Measurements from ENCODE around the gene OGFOD3. TPM values are rescaled to one million over a fixed set of nuclear protein-coding genes. Genes with fewer than 3 reads are reported as not detected.
A peak's percentile ranks its signal among the peaks of the same experiment; 100 is the strongest.
"Not testable (repeated sequence)": the region's sequence is repeated elsewhere in the genome, so short reads cannot be mapped to it uniquely, and the experiment has no call there.

OGFOD3 gene
- total and polyA plus RNA-seq, 8 donors = 22.7 to 37.9 (median 27.3) TPM

GRCh38 chr17:82463925-82464566 is 45.7 kb upstream of the OGFOD3 start:
- no peak for TF ChIP-seq CTCF (IDR thresholded peaks at IDR 0.05)
- intact Hi-C loops (cut with DNase I) = no loop called here
- no peak for ATAC-seq
- Histone ChIP-seq H3K27me3 (no peaks in the 10 kb centered on the region), H3K36me3 (peaks cover 0 to 89% of the 10 kb centered on the region in 2 donors), H3K9me3 (no peaks in the 10 kb centered on the region), H3K4me1 (peaks cover 0 to 16% of the 10 kb centered on the region in 2 donors), H3K27ac (no peak overlapping the region), H3K4me3 (no peak overlapping the region)
- peak in 1 of 4 donors; percentile 8 for DNase-seq

- H3K4me1 ChIP-seq = peaks cover 0 to 16% of the 10 kb centered on the region in 2 donors
- intact Hi-C loops (cut with DNase I) = no loop called here
- ATAC-seq (no peak), DNase-seq (peak in 1 of 4 donors; percentile 41)
- peaks cover 0 to 83% of the 10 kb centered on the region in 2 donors for H3K36me3 ChIP-seq
- H3K27ac ChIP-seq = no peak overlapping the region
- H3K4me3 ChIP-seq = no peak overlapping the region
- no peaks in the 10 kb centered on the region for H3K27me3 ChIP-seq
- TF ChIP-seq CTCF (IDR thresholded peaks at IDR 0.05) = no peak
- H3K9me3 ChIP-seq = no peaks in the 10 kb centered on the region
Observed at GRCh38 chr17:82463391-82463790, 45.0 kb upstream of the OGFOD3 start.

GRCh38 chr17:82461827-82462524 is 43.6 kb upstream of the OGFOD3 start:
- no peaks in the 10 kb centered on the region for H3K27me3 ChIP-seq
- intact Hi-C loops (cut with DNase I) = no loop called here
- H3K36me3 ChIP-seq = peaks cover 0 to 71% of the 10 kb centered on the region in 2 donors
- H3K4me1 ChIP-seq = peaks cover 7 to 25% of the 10 kb centered on the region in 2 donors
- TF ChIP-seq CTCF (IDR thresholded peaks at IDR 0.05) = no peak
- no peak overlapping the region for H3K4me3 ChIP-seq
- DNase-seq = peak in 2 of 4 donors; percentile 57 to 65
- peak; percentile 33 for ATAC-seq
- no peaks in the 10 kb centered on the region for H3K9me3 ChIP-seq
- peak overlapping the region; percentile 17 to 41 for H3K27ac ChIP-seq

GRCh38 chr17:82459936-82460335 is 41.5 kb upstream of the OGFOD3 start:
- Histone ChIP-seq H3K36me3 (peaks cover 0 to 51% of the 10 kb centered on the region in 2 donors), H3K4me3 (peak overlapping the region in 1 of 2 donors; percentile 96)

GRCh38 chr17:82458885-82459424 is 40.6 kb upstream of the OGFOD3 start:
- peak; percentile 1 for ATAC-seq
- no peaks in the 10 kb centered on the region for H3K9me3 ChIP-seq
- intact Hi-C loops (cut with DNase I) = no loop called here
- H3K27me3 ChIP-seq = no peaks in the 10 kb centered on the region
- peak in 2 of 4 donors; percentile 50 to 86 for DNase-seq
- peaks cover 0 to 41% of the 10 kb centered on the region in 2 donors for H3K36me3 ChIP-seq
- H3K4me3 ChIP-seq = peak overlapping the region; percentile 90 to 96
- TF ChIP-seq CTCF (IDR thresholded peaks at IDR 0.05) = no peak
- H3K4me1 ChIP-seq = peaks cover 7 to 39% of the 10 kb centered on the region in 2 donors
- H3K27ac ChIP-seq = peak overlapping the region; percentile 100

More at GRCh38 chr17:82459936-82460335, 41.5 kb upstream of the OGFOD3 start:
- H3K9me3 ChIP-seq; H3K27ac ChIP-seq; intact Hi-C loops (cut with DNase I); H3K27me3 ChIP-seq; ATAC-seq: not testable (repeated sequence)
- peak in 1 of 4 donors; percentile 18 for DNase-seq
- H3K4me1 ChIP-seq = peaks cover 7 to 39% of the 10 kb centered on the region in 2 donors

Data from left lung (tissue), 10 donors.